Epidermal melanocyte (primary cell): ENCODE data around the gene FAM241A.
"Not testable (repeated sequence)": the region's sequence is repeated elsewhere in the genome, so short reads cannot be mapped to it uniquely, and the experiment has no call there.

Source experiments
- DNase-seq: peaks from one replicate; pipeline ENCODE4 v3.0.0; 2011; ENCODE audit warnings: low spot score; ENCODE audit not compliant: insufficient read length

Gene FAM241A

GRCh38 chr4:112172180-112172579, 26.9 kb downstream of the FAM241A start:
- DNase-seq = no peak

DNA sequence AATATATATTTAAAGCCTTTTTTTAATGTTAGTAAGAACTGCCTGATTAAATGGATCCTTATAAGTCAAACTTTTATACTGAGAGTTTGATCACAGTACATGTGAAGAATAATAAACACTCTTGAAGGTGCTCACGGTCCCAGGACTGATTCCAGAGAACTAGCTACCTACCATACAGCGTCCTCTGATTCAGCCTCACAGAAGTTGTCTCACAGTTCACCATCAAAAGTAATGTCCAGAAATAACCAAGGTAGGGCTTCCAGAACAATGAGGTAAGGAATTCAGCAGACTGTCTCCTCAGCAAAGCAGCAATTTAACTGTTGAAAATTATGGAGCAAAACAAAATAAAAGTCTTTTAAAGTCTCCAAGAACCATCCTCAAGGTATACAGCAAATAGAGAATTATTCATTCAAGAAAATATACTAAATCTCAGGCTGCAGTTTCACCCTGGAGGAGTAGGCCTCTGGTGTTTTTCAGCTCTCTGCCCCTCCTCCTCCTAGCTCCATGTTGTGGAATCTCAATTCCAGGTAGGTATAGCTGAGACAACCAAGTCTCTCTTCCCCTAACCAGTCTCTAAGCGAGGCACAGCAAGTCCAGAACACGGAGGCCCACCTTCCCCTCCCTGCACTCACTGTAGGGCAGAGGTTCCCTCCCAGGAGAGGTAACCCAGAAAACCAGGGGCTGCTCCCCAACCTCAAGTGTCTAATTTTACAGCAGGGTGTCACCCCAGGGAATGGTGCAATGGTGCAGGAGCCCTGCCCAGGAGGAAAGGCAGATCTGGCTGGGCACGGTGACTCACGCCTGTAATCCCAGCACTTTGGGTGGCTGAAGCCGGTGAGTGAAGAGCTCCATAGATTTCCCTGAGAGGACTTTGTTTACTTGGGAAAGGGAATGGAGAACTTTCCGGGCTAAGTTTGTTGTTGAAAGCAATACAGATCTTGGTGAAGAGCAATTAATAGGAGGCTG, 28.6 kb downstream of the FAM241A start:
- DNase-seq = no peak

GRCh38 chr4:112175840-112176239, 30.6 kb downstream of the FAM241A start:
- DNase-seq = no peak

DNA sequence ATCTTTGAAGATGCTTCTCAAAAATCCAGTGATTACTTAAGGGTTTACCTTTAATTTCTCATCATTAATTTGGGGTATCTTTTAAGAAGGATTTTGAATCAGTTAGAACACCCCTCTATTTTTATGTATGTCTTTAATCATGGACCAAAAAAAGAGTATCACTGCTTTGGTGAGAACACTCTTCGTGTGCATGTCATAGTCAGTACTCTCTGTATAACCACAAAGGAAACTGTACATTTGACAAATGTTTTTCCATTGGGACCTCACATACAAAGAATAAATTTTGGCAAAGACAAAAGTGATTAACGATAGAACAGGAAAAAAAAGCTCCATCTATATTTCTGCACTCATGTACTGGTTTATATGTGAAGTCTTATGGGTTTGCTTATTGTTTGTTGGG, 31.3 kb downstream of the FAM241A start:
- DNase-seq = no peak

GRCh38 chr4:112178741-112179140, 33.5 kb downstream of the FAM241A start:
- not testable (repeated sequence) for DNase-seq

DNA sequence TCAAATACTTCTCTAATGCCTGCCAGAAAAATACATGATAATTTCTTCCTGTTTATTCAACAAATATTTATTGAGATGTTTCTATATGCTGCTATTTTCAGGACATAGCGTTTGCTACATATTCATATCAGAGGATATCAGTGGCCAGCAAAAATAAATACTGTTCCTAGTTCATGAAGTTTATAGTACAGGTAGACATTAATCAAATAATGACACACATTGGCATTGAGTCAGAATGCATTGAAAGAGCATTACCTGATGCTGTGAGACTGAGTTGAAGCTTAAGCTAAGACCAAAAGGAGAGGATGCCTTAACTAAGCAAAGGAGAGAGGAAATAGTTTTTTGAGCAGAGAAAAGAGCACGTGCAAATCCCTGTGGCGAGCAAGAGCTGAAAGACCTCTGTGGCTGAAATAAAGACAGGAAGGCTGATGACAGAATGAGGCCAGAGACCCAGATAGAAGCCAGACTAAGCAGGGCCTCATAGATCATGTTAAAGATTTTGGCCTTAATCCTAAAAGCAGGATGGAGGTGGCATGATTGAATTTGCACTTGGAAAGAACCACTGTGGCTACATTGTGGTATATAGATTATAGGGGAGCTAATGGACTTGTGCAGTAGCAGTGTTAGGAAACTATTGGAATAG, 36.2 kb downstream of the FAM241A start:
- no peak for DNase-seq

DNA sequence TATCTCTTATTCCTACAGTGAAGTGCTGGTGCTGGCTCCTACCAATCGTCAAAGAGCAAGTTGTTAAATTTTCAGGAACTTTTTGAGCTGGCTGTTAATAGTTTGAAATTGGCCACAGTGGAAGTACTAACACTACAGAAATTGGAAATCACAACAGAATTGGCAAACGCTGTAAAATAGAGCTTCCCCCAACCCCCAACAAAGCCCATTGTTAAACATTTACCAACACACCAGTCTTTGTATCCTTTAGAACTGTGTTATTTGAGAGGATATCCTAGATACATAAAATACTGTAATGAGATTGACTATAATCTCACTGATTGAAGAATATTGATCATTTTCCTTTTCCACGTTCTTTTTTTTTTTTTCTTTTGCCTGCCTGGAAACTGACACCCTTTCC, 37.4 kb downstream of the FAM241A start:
- DNase-seq = no peak

- DNase-seq = no peak
These were observed 38.0 kb downstream of the FAM241A start for GRCh38 chr4:112183252-112183651.

DNA sequence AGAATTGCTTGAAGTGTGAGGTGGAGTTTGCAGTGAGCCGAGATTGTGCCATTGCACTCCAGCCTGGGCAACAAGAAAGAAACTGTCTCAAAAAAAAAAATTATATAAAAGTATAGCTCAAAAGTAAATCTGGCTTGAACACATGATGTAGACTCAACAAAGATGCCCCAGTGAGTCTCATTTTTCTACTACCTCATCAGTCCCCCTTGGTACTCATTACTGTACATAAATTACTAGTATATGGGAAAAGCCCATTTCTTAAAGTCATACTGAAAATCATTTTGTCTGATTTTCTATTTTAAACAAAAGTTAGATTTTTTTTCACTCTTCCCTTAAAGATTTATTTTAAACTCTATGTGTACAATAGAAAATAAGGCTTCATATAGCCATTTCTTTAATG, 39.2 kb downstream of the FAM241A start:
- DNase-seq = no peak

GRCh38 chr4:112185334-112185733, 40.1 kb downstream of the FAM241A start:
- no peak for DNase-seq

DNA sequence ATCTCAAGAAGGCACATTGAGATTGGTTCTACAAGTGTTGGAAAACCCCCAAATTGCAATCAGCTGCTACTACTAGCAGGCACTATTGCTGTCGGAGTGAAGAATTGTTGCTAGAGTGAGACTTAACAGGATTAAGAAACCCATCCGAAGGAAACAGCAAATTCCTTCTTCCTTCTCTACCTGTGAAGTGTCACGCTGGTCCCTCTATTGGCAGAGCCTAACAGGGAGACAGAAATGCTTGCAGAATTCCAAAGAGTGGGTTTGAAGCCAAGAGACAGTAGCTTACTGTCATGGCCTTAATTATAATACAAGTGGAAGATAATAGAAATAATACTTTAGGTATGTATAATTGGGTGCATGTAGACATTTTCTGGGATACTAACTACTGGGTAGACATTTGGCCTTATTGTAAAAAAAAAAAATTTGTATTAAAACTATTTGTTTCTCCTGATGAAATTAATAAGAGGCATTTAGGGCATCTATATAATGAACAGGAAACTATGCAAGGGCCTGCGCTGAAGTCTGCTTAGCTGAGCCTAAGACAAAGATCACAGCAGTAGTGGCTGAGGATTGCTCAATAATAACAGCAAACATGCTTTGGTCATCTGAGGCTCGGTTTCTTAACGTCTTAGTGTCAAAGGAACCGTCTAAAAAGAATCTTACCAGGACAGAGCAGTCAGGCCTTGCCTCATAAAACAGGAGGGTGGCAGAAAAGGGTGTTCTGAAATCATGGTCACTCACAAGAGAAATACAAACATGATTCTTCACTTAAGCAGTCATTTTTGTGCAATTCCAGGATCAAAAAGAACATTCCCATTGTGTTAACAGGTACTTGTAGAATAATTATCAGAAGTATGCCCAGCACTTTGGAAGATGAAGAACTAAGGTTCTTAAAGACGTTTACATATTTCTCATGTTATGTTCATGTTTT, 40.8 kb downstream of the FAM241A start:
- no peak for DNase-seq

- DNase-seq = no peak
These were observed 44.5 kb downstream of the FAM241A start for GRCh38 chr4:112189754-112190153.

DNA sequence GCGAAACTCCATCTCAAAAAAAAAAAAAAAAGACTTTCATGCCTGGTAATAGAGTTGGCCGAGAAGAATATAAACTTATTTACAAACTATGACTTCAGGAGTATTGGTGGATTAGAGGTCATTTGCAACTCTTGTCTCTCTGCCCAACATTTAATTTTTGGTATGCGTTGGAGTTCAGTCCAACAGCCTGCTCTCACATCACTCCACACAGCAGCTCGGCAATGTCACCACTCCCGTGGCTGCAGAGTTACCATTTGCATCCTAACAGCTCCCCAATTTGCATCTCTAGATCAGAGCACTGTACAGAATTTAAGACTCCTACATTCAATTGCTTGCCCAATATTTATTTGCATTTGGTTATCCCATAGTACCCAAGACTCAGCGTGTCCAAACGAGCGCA, 45.4 kb downstream of the FAM241A start:
- DNase-seq = no peak

GRCh38 chr4:112196461-112196860, 51.2 kb downstream of the FAM241A start:
- no peak for DNase-seq

DNA sequence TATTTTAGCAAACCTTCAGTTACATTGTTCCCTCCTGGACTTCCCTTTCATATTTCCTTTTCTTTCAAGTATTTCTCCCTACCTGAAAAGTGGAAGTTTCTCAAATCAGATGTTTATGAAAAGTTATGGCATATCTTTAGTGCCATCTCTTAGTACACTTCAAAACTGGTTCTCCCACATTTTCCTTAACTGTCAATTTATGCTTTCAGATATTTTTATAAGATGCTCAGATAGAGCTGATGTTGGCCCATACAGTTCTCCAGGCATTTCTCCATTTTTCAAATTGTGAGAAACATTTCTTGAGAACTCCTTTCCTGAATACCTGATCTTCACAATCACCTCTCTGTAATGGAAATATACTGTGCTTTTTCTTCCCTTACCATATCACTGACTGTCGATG, 53.8 kb downstream of the FAM241A start:
- no peak for DNase-seq

DNA sequence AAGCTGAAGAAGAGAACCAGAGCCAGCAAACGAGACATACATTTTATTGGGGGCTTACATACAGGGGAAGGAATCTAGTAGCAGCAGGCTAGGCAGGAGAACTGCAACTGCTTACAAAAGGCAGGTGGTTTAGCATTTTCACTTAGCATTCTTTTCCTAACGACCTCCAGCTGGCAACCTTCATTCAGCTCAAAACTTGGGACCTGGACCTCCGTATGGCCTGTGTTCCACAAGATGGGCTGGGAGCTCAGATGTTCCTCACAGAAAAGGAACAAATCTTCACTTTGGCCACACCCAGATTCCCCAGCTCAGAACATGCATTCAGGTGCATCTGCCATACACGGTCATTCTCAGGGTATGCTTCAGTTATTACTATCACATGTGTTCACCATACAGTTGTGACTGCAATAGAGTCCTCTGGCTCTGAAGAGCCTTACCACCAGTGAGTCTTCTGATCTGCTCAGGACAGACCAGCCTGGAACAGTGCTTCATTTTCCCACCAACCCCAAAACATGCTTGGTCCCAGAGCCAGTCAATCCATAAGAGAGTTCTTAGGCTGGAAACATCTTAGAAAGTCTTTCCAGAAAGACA, 56.8 kb downstream of the FAM241A start:
- no peak for DNase-seq

- DNase-seq = no peak
These were observed 58.3 kb downstream of the FAM241A start for GRCh38 chr4:112203593-112203992.

GRCh38 chr4:112206431-112206830, 61.2 kb downstream of the FAM241A start:
- no peak for DNase-seq

DNA sequence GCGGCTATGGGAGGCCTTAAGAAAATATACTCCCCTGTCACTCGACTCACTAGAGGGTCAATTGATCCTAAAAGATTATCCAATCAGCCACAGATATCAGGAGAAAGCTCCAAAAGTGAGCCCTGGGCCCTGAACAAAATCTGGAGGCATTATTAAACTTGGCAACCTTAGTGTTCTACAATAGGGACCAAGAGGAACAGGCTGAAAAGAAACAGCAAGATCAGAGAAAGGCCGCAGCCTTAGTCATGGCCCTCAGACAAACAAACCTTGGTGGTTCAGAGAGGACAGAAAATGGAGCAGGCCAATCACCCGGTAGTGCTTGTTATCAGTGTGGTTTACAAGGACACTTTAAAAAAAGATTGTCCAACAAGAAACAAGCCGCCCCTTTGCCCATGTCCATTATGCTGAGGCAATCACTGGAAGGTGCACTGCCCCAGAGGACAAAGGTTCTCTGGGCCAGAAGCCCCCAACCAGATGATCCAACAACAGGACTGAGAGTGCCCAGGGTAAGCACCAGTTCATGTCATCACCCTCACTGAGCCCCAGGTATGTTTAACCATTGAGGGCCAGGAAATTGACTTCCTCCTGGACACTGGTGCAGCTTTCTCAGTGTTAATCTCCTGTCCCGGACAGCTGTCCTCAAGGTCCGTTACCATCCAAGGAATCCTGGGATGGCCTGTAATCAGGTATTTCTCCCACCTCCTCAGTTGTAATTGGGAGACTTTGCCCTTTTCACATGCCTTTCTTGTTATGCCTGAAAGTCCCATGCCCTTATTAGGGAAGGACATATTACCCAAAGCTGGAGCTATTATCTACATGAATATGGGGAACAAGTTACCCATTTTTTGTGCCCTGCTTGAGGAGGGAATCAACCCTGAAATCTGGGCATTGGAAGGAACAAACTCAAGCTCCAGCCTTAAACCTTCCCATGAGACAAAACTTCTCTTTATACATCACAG, 63.2 kb downstream of the FAM241A start:
- not testable (repeated sequence) for DNase-seq

GRCh38 chr4:112210777-112211176, 65.5 kb downstream of the FAM241A start:
- DNase-seq = no peak
